Bronchial epithelial cell (primary cell): ENCODE data around the gene PDE8A. TPM values are rescaled to one million over a fixed set of nuclear protein-coding genes. Genes with fewer than 3 reads are reported as not detected.

ENCODE experiments used
- DNase-seq: peaks from one replicate; pipeline ENCODE4 v3.0.0-alpha.2; 2010; ENCODE audit warnings: low read depth
- FAIRE-seq: peaks from 2 replicates; lab custom pipeline; 2011; peaks lifted over from hg19 to GRCh38; lab: Jason Lieb, UNC
- H3K27me3 ChIP-seq: 2 replicates; pipeline ENCODE4 v1.5.1; 2011; ENCODE audit warnings: low read length; ENCODE audit not compliant: control insufficient read depth, insufficient read depth
- H3K36me3 ChIP-seq: 2 replicates; pipeline ENCODE4 v1.5.1; 2011; ENCODE audit warnings: low read length; ENCODE audit not compliant: control insufficient read depth, insufficient read depth
- H3K4me3 ChIP-seq: 2 replicates; pipeline ENCODE4 v1.5.1; 2011; ENCODE audit warnings: mild to moderate bottlenecking, low read depth, low read length, control low read depth
- total RNA-seq: library from RNA; depleted of rRNA; stranded (reverse); fragments of >200 nt; gene quantifications from 2 replicates; pipeline ENCODE4 v1.2.1, GENCODE V29; 2014
- TF ChIP-seq, protein P1 (sequence below): IDR thresholded peaks from 2 replicates; pipeline ENCODE4 v1.5.1; 2011; ENCODE audit warnings: mild to moderate bottlenecking, moderate library complexity, low read length, control low read depth, inconsistent platforms; ENCODE audit not compliant: insufficient read depth, severe bottlenecking

The PDE8A gene
- total RNA-seq, 1 donor from 2014 or later: 11.6 TPM

DNA sequence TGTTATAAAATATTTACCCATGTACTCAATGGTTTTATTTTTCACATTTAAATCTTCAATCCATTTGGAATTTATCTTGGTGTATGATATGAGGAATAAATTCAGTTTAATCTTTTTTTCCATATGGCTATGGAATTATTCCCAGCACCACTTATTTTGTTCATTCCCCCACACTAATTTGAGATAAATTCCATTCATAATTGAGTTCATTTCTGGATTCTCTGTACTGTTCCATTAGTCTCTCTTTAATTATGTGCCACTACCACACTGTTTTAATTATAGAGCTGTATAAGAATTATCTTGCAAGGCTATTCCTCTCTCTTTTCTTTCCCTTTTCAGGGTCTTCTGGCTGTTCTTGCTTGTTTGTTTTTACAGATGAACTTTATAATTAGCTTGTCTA is 34.6 kb downstream of the PDE8A start:
- FAIRE-seq: no peak
- TF ChIP-seq, protein P1, sequence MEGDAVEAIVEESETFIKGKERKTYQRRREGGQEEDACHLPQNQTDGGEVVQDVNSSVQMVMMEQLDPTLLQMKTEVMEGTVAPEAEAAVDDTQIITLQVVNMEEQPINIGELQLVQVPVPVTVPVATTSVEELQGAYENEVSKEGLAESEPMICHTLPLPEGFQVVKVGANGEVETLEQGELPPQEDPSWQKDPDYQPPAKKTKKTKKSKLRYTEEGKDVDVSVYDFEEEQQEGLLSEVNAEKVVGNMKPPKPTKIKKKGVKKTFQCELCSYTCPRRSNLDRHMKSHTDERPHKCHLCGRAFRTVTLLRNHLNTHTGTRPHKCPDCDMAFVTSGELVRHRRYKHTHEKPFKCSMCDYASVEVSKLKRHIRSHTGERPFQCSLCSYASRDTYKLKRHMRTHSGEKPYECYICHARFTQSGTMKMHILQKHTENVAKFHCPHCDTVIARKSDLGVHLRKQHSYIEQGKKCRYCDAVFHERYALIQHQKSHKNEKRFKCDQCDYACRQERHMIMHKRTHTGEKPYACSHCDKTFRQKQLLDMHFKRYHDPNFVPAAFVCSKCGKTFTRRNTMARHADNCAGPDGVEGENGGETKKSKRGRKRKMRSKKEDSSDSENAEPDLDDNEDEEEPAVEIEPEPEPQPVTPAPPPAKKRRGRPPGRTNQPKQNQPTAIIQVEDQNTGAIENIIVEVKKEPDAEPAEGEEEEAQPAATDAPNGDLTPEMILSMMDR: no peak

DNA sequence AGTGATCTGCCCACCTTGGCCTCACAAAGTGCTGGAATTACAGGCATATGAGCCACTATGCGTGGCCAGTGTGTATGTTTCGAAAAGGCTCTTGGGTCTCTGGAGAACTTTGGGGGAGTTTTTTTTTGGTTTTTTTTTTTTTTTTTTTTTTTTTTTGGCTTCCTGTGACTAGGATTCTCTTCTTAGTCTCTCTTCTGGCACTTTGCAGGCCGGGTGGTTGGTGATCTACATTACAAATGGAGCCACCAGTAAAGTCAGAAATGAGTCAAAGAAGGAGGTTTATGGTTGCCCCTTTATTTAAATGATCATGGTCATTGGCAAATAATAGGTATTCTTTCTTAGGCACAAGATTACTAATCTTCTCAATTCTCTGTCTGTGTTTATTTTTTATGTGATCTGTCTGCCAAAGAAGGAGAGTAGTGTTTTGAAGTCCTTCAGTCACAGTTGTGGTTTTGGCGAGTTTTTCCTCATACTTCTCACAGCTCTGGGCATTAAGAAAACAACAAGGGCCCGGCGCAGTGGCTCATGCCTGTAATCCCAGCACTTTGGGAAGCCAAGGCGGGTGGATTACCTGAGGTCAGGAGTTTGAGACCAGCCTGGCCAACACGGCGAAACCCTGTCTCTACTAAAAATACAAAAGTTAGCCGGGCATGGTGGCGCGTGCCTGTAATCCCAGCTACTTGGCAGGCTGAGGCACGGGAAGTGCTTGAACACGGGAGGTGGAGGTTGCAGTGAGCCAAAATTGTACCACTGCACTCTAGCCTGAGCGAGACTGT is 38.3 kb downstream of the PDE8A start:
- no peak for FAIRE-seq
- TF ChIP-seq, protein P1: no peak
- no peak overlapping the region for H3K4me3 ChIP-seq
- peak; percentile 58 for DNase-seq
- no peaks in the 10 kb centered on the region for H3K27me3 ChIP-seq
- no peaks in the 10 kb centered on the region for H3K36me3 ChIP-seq

More for the DNA sequence above, 34.6 kb downstream of the PDE8A start:
- Histone ChIP-seq H3K4me3 (no peak overlapping the region), H3K27me3 (no peaks in the 10 kb centered on the region), H3K36me3 (no peaks in the 10 kb centered on the region)
- DNase-seq: no peak

DNA sequence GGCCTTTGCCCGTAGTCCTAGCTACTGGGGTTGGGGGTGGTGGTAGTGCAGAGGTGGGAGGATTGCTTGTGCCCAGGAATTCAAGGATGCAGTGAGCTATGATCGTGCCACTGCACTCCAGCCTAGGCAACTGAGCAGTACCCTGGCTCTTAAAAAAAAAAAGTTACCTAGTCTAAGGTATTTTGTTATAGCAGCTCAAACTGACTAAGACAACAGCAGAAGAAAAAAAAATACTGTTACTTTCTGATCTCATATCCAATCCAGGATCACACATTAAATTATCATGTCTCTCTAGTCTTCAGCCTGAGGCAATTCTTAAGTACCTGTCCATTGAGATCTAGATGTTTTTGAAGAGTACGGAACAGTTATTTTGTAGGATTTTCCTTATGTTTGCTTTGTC is 39.8 kb downstream of the PDE8A start:
- DNase-seq: no peak
- TF ChIP-seq, protein P1: no peak

DNA sequence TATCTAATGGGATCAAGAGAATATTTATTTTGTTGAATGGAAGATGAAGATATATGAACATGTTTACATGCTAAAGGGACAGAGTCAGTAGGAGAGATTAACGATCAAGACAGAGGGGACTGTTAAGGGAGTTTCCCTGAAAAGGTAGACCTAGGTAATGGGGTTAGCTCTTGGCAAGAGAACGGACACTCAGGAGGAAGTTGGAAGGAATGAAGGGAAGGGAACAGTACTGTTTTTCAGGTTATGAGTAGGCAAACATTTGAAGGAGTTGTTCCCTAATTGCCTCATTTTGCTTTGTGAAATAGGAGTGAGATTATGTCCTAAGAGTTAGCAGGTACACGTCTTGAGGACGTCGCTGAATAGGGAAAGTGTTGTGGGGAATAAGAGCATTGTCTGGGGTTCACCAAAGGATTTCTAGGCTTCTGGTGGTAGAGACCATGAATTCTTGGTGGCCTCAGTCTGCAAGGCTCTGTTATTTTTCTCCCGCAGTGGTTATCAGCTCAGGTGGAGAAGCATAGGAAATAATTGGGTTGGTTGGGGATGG is 41.3 kb downstream of the PDE8A start:
- TF ChIP-seq, protein P1: no peak
- FAIRE-seq: no peak
- Histone ChIP-seq H3K36me3 (no peaks in the 10 kb centered on the region), H3K4me3 (no peak overlapping the region), H3K27me3 (no peaks in the 10 kb centered on the region)
- DNase-seq: peak; percentile 12

More for the DNA sequence above, 39.8 kb downstream of the PDE8A start:
- Histone ChIP-seq H3K27me3 (no peaks in the 10 kb centered on the region), H3K4me3 (no peak overlapping the region), H3K36me3 (no peaks in the 10 kb centered on the region)
- FAIRE-seq: no peak

DNA sequence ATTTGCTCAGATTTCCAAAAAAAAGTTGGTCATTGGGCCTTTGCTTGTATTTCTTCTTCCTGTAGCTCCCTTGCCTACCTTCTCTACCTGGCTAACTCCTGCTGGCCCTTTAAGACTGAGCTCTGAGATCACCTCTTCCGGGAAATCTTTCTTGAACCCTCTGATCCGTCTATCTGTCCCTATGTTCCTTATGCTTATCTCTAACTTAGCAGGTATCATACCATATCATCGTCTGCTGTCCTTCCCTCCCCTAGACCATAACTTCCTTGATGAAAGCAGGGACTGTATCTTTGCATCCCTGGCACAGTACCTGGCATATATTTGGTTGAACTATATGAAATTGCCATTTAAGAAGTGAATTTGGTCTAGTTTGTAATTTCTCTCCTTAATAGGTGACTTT is 42.3 kb downstream of the PDE8A start:
- TF ChIP-seq, protein P1: no peak
- Histone ChIP-seq H3K27me3 (no peaks in the 10 kb centered on the region), H3K4me3 (no peak overlapping the region), H3K36me3 (no peaks in the 10 kb centered on the region)
- DNase-seq (no peak), FAIRE-seq (no peak)
